NCI-H1105 treated with DMSO at 0.1 percent for 48 hours (cell line): ENCODE data around the gene TCHH.
A peak's percentile ranks its signal among the peaks of the same experiment; 100 is the strongest.
"Not testable (repeated sequence)": the region's sequence is repeated elsewhere in the genome, so short reads cannot be mapped to it uniquely, and the experiment has no call there.

Experiments used
- DNase-seq: peaks from one replicate; lab custom pipeline; 2025; lab: John Stamatoyannopoulos, UW

The TCHH gene

GRCh38 chr1:152115344-152115743 is at the start of gene TCHH:
Gene TCHH, minus strand, starts transcription at chr1:152115444. Its CDS starts 1,364 bp downstream, at chr1:152114080.
- DNase-seq: no peak

- no peak for DNase-seq
Observed at GRCh38 chr1:152164517-152165136, 49.4 kb upstream of the TCHH start.

- DNase-seq: no peak
Observed at GRCh38 chr1:152162792-152163463, 47.7 kb upstream of the TCHH start.

- no peak for DNase-seq
Observed at GRCh38 chr1:152160576-152160975, 45.3 kb upstream of the TCHH start.

- DNase-seq: no peak
Observed at GRCh38 chr1:152159144-152159543, 43.9 kb upstream of the TCHH start, which contains the start of gene RPTN. Gene RPTN, minus strand, starts transcription at chr1:152159228. Its CDS starts 1,339 bp downstream, at chr1:152157889.

GRCh38 chr1:152153996-152154395 is 38.8 kb upstream of the TCHH start:
- no peak for DNase-seq

- no peak for DNase-seq
Observed at GRCh38 chr1:152151646-152152045, 36.4 kb upstream of the TCHH start.

- no peak for DNase-seq
Observed at GRCh38 chr1:152148981-152149380, 33.7 kb upstream of the TCHH start.

- DNase-seq: no peak
Observed at GRCh38 chr1:152148051-152148450, 32.8 kb upstream of the TCHH start.

- DNase-seq: no peak
Observed at GRCh38 chr1:152145769-152146168, 30.5 kb upstream of the TCHH start.

- DNase-seq: not testable (repeated sequence)
Observed at GRCh38 chr1:152144674-152145183, 29.5 kb upstream of the TCHH start.

GRCh38 chr1:152143150-152143887 is 28.1 kb upstream of the TCHH start:
- DNase-seq: no peak

- DNase-seq: peak; percentile 27
Observed at GRCh38 chr1:152141971-152142584, 26.8 kb upstream of the TCHH start.

- no peak for DNase-seq
Observed at GRCh38 chr1:152137215-152137614, 22.0 kb upstream of the TCHH start.

GRCh38 chr1:152130186-152130585 is 14.9 kb upstream of the TCHH start:
- DNase-seq: no peak

GRCh38 chr1:152127673-152128072 is 12.4 kb upstream of the TCHH start:
- DNase-seq: no peak

GRCh38 chr1:152125834-152126443 is 10.7 kb upstream of the TCHH start:
- DNase-seq: no peak

- DNase-seq: no peak
Observed at GRCh38 chr1:152118915-152119314, 3.7 kb upstream of the TCHH start.

- DNase-seq: no peak
Observed at GRCh38 chr1:152112885-152113432, 2.3 kb downstream of the TCHH start.

GRCh38 chr1:152112101-152112884 is 3.0 kb downstream of the TCHH start:
- DNase-seq: peak; percentile 15

- DNase-seq: peak; percentile 85
Observed at GRCh38 chr1:152111515-152111968, 3.7 kb downstream of the TCHH start.
